HepG2 (cell line): ENCODE results near the gene SMARCB1. TPM values are rescaled to one million over a fixed set of nuclear protein-coding genes. Genes with fewer than 3 reads are reported as not detected.

ENCODE experiments used
- ARID2 ChIP-seq: sonication (generic); formaldehyde crosslinking; IDR thresholded peaks from 2 replicates; pipeline ENCODE4 v1.8.1; 2022; ENCODE audit warnings: mild to moderate bottlenecking, missing genetic modification reagents, borderline replicate concordance
- ATF6 ChIP-seq: sonication (generic); formaldehyde crosslinking; conservative IDR thresholded peaks from 2 replicates; pipeline ENCODE4 v1.4.0; 2020; ENCODE audit warnings: missing genetic modification reagents
- ETV5 ChIP-seq: IDR thresholded peaks from 2 replicates; pipeline ENCODE4 v1.6.1; 2018; ENCODE audit warnings: missing biosample characterization, missing genetic modification reagents, inconsistent platforms, borderline replicate concordance
- GABPB1 ChIP-seq: IDR thresholded peaks from 2 replicates; pipeline ENCODE4 v1.6.1; 2016; ENCODE audit warnings: mild to moderate bottlenecking, missing genetic modification reagents, moderate library complexity, missing compliant biosample characterization
- HIVEP1 ChIP-seq: sonication (generic); formaldehyde crosslinking; IDR thresholded peaks from 2 replicates; pipeline ENCODE4 v1.4.0; 2020; ENCODE audit warnings: mild to moderate bottlenecking, missing genetic modification reagents
- ISL2 ChIP-seq: sonication (generic); formaldehyde crosslinking; IDR thresholded peaks from 2 replicates; pipeline ENCODE4 v1.5.0; 2020; ENCODE audit warnings: missing genetic modification reagents
- KDM2A ChIP-seq: sonication (generic); formaldehyde crosslinking; IDR thresholded peaks from 2 replicates; pipeline ENCODE4 v1.4.0; 2020; ENCODE audit warnings: low read depth, missing genetic modification reagents, borderline replicate concordance
- MLX ChIP-seq: IDR thresholded peaks from 2 replicates; pipeline ENCODE4 v1.6.1; 2016
- NRL ChIP-seq: sonication (generic); formaldehyde crosslinking; IDR thresholded peaks from 2 replicates; pipeline ENCODE4 v1.5.0; 2020; ENCODE audit warnings: missing genetic modification reagents, mild to moderate bottlenecking, moderate library complexity, borderline replicate concordance
- STAG1 ChIP-seq: sonication (generic); formaldehyde crosslinking; IDR thresholded peaks from 2 replicates; pipeline ENCODE4 v1.4.0; 2020; ENCODE audit warnings: missing genetic modification reagents
- ZBTB37 ChIP-seq: sonication (generic); formaldehyde crosslinking; IDR thresholded peaks from 2 replicates; pipeline ENCODE4 v1.4.0; 2020; ENCODE audit warnings: mild to moderate bottlenecking, missing genetic modification reagents
- ZFP1 ChIP-seq: IDR thresholded peaks from 2 replicates; pipeline ENCODE4 v1.6.1; 2016
- ZNF256 ChIP-seq: sonication (generic); formaldehyde crosslinking; conservative IDR thresholded peaks from 2 replicates; pipeline ENCODE4 v1.4.0; 2020; ENCODE audit warnings: missing genetic modification reagents
- ZNF275 ChIP-seq: sonication (generic); formaldehyde crosslinking; IDR thresholded peaks from 2 replicates; pipeline ENCODE4 v1.8.0; 2022; ENCODE audit warnings: missing genetic modification reagents, mild to moderate bottlenecking, inconsistent platforms, borderline replicate concordance
- ZNF646 ChIP-seq: sonication (generic); formaldehyde crosslinking; IDR thresholded peaks from 2 replicates; pipeline ENCODE4 v1.9.0; 2021; ENCODE audit warnings: mild to moderate bottlenecking, missing genetic modification reagents
- polyA plus RNA-seq, 8 experiments: library from polyadenylated mRNA; depleted of rRNA in 3 of 8; stranded (reverse) in 7 of 8; unstranded in 1 of 8; fragments of >200 nt; fragmentation: Illumina TruSeq in 4 of 8; extraction: Trizol in 4 of 8; gene quantifications; 2 replicates each; pipeline versions ENCODE4 v1.2.1 to v1.2.3, GENCODE V29; 2011 to 2016; ENCODE audit warnings: low read depth in 4 of 8, missing spikeins in 1 of 8, mixed read lengths in 1 of 8; ENCODE audit not compliant: insufficient read depth in 1 of 8
- total RNA-seq, 5 experiments: library from RNA; depleted of rRNA; stranded (reverse); fragments of >200 nt; fragmentation: Illumina TruSeq; extraction: Trizol; gene quantifications; 2 replicates each; pipeline ENCODE4 v1.2.3, GENCODE V29; 2016; ENCODE audit warnings: low read depth in 1 of 5

SMARCB1 gene
- total and polyA plus RNA-seq, 2 of the 13 experiments (the other 11 are each of a cell fraction or from before 2014, with no cell fraction given), result 74.0 to 166 TPM

- TF ChIP-seq ZNF646 (CRISPR knock-in tag) (no peak), NRL (0 out of 2 replicates have a peak, but pooled peaks have one; percentile 36), MLX (CRISPR knock-in tag) (no peak), ZFP1 (CRISPR knock-in tag) (no peak), ARID2 (CRISPR knock-in tag) (no peak), HIVEP1 (CRISPR knock-in tag) (no peak), STAG1 (CRISPR knock-in tag) (no peak), KDM2A (CRISPR knock-in tag) (0 out of 2 replicates have a peak, but pooled peaks have one; percentile 23), ZBTB37 (CRISPR knock-in tag) (no peak), ETV5 (CRISPR knock-in tag) (0 out of 2 replicates have a peak, but pooled peaks have one; percentile 21), ISL2 (CRISPR knock-in tag) (no peak), GABPB1 (CRISPR knock-in tag) (peak; percentile 45; the same call in 1 of the 2 replicates), ZNF275 (CRISPR knock-in tag) (no peak), ATF6 (no peak), ZNF256 (CRISPR knock-in tag) (no peak)
These were observed 3.3 kb upstream of the SMARCB1 start (continued) for GRCh38 chr22:23783265-23784150.
